Spinal cord (tissue), 10 donors: ENCODE measurements around the gene PARD3. TPM values are rescaled to one million over a fixed set of nuclear protein-coding genes. Genes with fewer than 3 reads are reported as not detected.
"Not testable (repeated sequence)": the region's sequence is repeated elsewhere in the genome, so short reads cannot be mapped to it uniquely, and the experiment has no call there.

Source experiments
- DNase-seq, 6 donors: peaks; one replicate each; pipeline versions ENCODE4 v3.0.0 to v3.0.0-alpha.2; 2013 to 2015; ENCODE audit warnings: low spot score in 6 of 6, low read depth in 4 of 6
- H3K27ac ChIP-seq: one replicate; pipeline ENCODE4 v1.5.1; 2013; ENCODE audit warnings: low read depth, low read length, control low read depth
- H3K27me3 ChIP-seq: one replicate; pipeline ENCODE4 v1.6.1; 2013; ENCODE audit warnings: low read length; ENCODE audit not compliant: control insufficient read depth, insufficient read depth
- H3K36me3 ChIP-seq: one replicate; pipeline ENCODE4 v1.6.1; 2013; ENCODE audit warnings: low read length; ENCODE audit not compliant: control insufficient read depth, insufficient read depth
- H3K4me1 ChIP-seq: one replicate; pipeline ENCODE4 v1.6.1; 2013; ENCODE audit warnings: low read length; ENCODE audit not compliant: control insufficient read depth, insufficient read depth
- H3K4me3 ChIP-seq: one replicate; pipeline ENCODE4 v1.5.1; 2013; ENCODE audit warnings: low read depth, low read length, control low read depth
- H3K9me3 ChIP-seq: one replicate; pipeline ENCODE4 v1.6.1; 2013; ENCODE audit warnings: low read length; ENCODE audit not compliant: control insufficient read depth, insufficient read depth
- WGBS: methylation state at CpG from one replicate; pipeline ENCODE4 v1.1.5; 2013; ENCODE audit warnings: missing lambda C conversion rate; ENCODE audit not compliant: insufficient coverage; 5-methylcytosine and 5-hydroxymethylcytosine counted together
- polyA plus RNA-seq, 2 donors: library from polyadenylated mRNA; unstranded; fragments of 120-200 nt; gene quantifications; one replicate each; pipeline ENCODE4 v1.2.1, GENCODE V29; 2013; ENCODE audit not compliant: insufficient read length in 2 of 2
- total RNA-seq, 2 donors: library from RNA; depleted of rRNA in 1 of 2; stranded (reverse); fragments of 120-200 nt in 1 of 2; fragments of >200 nt in 1 of 2; gene quantifications; one replicate each; pipeline versions ENCODE4 v1.2.3 to v1.2.4, GENCODE V29; 2013 to 2014
- donor health status: healthy.

The PARD3 gene
- total and polyA plus RNA-seq, 4 donors: 29.5 to 94.3 (median 47.1) TPM

DNA sequence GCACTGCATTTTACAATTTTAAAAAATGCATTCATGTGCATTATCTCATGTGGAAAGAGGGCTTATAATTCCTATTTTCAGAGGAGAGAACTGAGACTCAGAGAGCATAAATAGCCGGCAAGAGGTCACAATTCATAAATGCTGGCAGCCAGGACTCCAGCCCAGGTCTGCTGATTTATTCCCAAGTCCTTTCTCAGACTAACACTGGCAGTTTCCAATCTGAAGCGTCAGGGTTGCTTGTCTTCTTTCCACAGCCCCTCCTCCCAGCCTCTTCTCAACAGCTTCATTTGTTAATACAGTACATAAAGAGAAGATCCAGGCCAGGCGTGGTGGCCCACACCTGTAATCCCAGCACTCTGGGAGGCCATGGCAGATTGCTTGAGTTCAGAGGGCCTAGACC lies 108.9 kb downstream of the PARD3 start:
- H3K4me3 ChIP-seq: no peak overlapping the region
- no peaks in the 10 kb centered on the region for H3K27me3 ChIP-seq
- no peak overlapping the region for H3K27ac ChIP-seq
- DNase-seq: no peak
- no peaks in the 10 kb centered on the region for H3K36me3 ChIP-seq
- no peaks in the 10 kb centered on the region for H3K9me3 ChIP-seq
- 61% methylated on average over 3 of the region's 3 CpGs for WGBS
- peaks cover 14% of the 10 kb centered on the region for H3K4me1 ChIP-seq

DNA sequence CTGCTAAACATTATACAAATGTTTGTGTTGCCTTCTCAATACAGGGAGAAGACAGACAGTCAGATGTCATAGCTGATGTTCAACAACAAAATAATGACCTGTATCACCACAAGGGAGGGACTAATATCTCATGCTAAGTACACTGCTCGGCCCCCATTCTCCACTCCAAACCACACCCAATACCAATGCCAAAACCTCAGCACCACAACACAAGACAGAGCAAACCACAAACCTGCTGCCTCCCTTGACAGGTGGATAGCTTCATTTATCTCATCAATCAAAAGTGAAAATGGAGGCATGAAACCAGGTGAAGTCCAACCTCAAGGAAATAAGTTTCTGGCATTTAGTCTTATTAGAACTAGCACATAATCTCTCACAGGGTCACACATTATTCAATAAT lies 109.5 kb downstream of the PARD3 start:
- H3K36me3 ChIP-seq: no peaks in the 10 kb centered on the region
- no peak for DNase-seq
- H3K9me3 ChIP-seq: no peaks in the 10 kb centered on the region
- no peak overlapping the region for H3K27ac ChIP-seq
- no peak overlapping the region for H3K4me3 ChIP-seq
- WGBS: 86% methylated on average over 1 of the region's 1 CpG
- no peaks in the 10 kb centered on the region for H3K27me3 ChIP-seq
- H3K4me1 ChIP-seq: peaks cover 14% of the 10 kb centered on the region

DNA sequence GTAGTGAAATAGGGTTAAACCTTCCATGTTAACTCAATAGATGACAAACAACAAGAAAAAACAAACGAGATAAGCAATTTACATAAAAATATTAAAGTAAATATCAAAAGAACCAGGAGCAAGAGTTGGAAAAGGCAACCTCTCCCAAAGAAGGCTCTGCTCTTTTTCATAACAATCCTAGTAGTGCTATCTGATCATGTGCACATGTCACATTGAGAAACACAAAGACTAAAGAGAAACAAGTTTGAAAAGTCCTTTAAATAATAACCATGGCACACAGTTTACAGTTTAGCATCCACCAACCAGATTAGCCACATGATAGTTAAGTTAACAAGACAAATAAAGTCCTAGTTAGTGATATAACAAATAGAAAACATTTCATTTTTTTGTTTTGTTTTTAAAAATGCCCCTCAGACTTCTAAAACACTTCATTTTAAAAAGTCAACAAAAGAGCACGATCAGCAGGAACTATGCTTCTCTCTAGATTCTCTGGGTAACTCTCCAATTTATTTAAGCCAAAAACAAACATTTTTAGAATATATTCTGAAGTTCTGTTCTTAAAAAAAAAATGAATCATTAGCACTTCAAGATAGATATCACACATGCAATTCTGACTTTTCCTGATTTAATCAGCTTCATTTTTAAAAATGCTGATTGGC lies 110.4 kb downstream of the PARD3 start:
- no CpG with 5 or more reads among the region's 2 CpGs for WGBS
- H3K36me3 ChIP-seq: no peaks in the 10 kb centered on the region
- H3K27ac ChIP-seq: no peak overlapping the region
- H3K4me1 ChIP-seq: peaks cover 14% of the 10 kb centered on the region
- no peak for DNase-seq
- H3K27me3 ChIP-seq: no peaks in the 10 kb centered on the region
- H3K9me3 ChIP-seq: no peaks in the 10 kb centered on the region
- H3K4me3 ChIP-seq: no peak overlapping the region

GRCh38 chr10:34702982-34703381 lies 112.1 kb downstream of the PARD3 start:
- Histone ChIP-seq H3K9me3 (no peaks in the 10 kb centered on the region), H3K36me3 (no peaks in the 10 kb centered on the region), H3K4me1 (peaks cover 14% of the 10 kb centered on the region), H3K27ac (peak overlapping the region; percentile 25), H3K27me3 (no peaks in the 10 kb centered on the region), H3K4me3 (no peak overlapping the region)
- DNase-seq: no peak
- WGBS: 63% methylated on average over 1 of the region's 2 CpGs

- Histone ChIP-seq H3K4me3 (no peak overlapping the region), H3K27ac (peak overlapping the region; percentile 25), H3K27me3 (no peaks in the 10 kb centered on the region), H3K4me1 (peaks cover 14% of the 10 kb centered on the region), H3K36me3 (no peaks in the 10 kb centered on the region), H3K9me3 (no peaks in the 10 kb centered on the region)
- peak in 1 of 6 donors; percentile 22 for DNase-seq
- WGBS: 60% methylated on average over 2 of the region's 8 CpGs
Measured at GRCh38 chr10:34702093-34702937, 112.8 kb downstream of the PARD3 start.

DNA sequence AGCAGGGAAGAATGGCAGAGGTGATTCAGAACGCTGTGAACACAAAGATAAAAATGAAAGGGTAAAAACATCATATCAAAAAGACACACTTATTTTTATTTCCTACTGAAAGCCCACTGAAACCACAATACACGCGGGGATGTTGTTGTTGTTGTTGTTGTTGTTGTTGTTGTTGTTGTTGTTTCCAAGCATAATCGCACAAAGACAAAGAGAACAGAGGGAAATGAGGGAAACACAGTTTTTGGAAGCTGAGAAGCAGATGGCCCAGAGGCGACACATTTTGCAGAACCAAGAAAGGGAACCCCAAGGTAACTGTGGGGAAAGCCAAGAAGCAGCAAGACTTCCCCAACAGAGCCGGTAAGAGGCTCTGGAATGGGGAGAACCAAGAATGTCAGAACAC lies 113.9 kb downstream of the PARD3 start:
- H3K27me3 ChIP-seq: no peaks in the 10 kb centered on the region
- no peak overlapping the region for H3K27ac ChIP-seq
- no peaks in the 10 kb centered on the region for H3K9me3 ChIP-seq
- DNase-seq: no peak
- 86% methylated on average over 3 of the region's 6 CpGs for WGBS
- H3K36me3 ChIP-seq: no peaks in the 10 kb centered on the region
- peaks cover 11% of the 10 kb centered on the region for H3K4me1 ChIP-seq
- no peak overlapping the region for H3K4me3 ChIP-seq

GRCh38 chr10:34700752-34701151 lies 114.3 kb downstream of the PARD3 start:
- WGBS: 88% methylated on average over 1 of the region's 5 CpGs
- not testable (repeated sequence) for H3K9me3 ChIP-seq, H3K36me3 ChIP-seq, H3K27ac ChIP-seq, H3K4me1 ChIP-seq, H3K4me3 ChIP-seq, H3K27me3 ChIP-seq, DNase-seq

GRCh38 chr10:34699904-34700517 lies 115.1 kb downstream of the PARD3 start:
- Histone ChIP-seq H3K9me3 (no peaks in the 10 kb centered on the region), H3K36me3 (peaks cover 6% of the 10 kb centered on the region), H3K4me3 (no peak overlapping the region), H3K27ac (no peak overlapping the region), H3K27me3 (no peaks in the 10 kb centered on the region), H3K4me1 (peaks cover 8% of the 10 kb centered on the region)
- 67% methylated on average over 1 of the region's 4 CpGs for WGBS
- no peak for DNase-seq

- DNase-seq: no peak
- H3K4me1 ChIP-seq: peaks cover 8% of the 10 kb centered on the region
- no peaks in the 10 kb centered on the region for H3K9me3 ChIP-seq
- no peak overlapping the region for H3K27ac ChIP-seq
- H3K4me3 ChIP-seq: no peak overlapping the region
- 92% methylated on average over 1 of the region's 3 CpGs for WGBS
- H3K27me3 ChIP-seq: no peaks in the 10 kb centered on the region
- H3K36me3 ChIP-seq: peaks cover 6% of the 10 kb centered on the region
Measured at GRCh38 chr10:34698979-34699378, 116.1 kb downstream of the PARD3 start.
